ENCODE data around the gene GDF15.

DNA sequence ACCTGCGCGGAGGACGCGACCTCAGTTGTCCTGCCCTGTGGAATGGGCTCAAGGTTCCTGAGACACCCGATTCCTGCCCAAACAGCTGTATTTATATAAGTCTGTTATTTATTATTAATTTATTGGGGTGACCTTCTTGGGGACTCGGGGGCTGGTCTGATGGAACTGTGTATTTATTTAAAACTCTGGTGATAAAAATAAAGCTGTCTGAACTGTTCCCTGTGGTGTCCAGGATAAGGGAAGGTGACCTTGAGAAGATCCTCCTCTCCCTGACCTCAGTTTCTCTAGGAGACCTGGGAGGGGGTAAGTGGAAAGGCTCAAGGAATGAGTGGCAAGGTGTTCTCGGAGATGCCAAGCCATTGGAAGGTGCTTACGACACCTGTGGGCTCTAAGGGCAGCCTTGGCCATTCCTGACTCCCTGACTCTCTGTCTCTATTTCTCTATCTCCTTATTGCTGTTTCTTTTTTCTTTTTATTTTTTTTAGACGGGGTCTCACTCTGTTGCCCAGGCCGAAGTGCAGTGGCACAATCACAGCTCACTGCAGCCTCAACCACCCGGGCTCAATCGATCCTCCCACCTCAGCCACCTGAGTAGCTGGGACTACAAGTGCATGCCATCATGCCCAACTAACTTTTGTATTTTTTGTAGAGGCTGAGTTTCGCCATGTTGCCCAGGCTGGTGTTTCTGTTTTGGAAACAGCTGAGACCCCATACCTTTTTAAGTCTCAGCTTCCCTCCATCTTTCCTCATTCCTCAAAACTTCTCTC, 3.2 kb downstream of the GDF15 start:
- TF ChIP-seq CTCF (IDR thresholded peaks at IDR 0.05 in 4 of 5, conservative IDR thresholded peaks at IDR 0.05 in 1 of 5) (no peak), POLR2A (IDR thresholded peaks at IDR 0.05) (no peak)
